ENCODE measurements around the gene MUSK.

Gene MUSK

DNA sequence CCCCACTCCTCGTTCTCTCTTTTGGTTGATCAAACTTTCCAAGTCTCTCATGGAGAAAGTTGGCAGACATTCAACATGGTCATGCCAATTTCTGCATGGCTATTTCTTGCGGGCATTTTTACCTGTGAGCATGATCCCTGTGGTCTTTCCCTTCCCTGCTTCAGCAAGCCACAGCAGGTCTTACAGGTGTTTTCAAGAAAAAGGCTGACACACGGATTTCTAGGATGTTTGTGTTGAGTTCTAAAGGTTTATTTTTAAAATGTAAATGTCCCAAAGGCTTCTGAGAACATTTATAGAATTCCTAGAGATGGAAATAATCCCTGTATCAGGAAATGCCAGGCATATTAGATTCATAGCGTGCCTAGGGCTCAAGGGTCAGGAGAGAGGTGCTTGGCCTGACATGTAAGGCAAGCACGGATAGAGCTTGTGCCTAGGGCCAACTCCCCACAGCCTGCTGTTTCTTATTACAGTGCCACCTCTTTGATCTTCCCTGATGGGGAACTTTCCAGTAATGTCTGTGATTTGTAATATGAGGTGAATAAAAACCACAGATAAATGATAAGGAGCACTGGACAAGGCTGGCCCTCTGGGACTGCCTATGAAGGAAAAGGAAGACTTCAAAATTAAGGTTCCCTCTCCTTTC lies 79.8 kb downstream of the MUSK start:
- TF ChIP-seq CTCF (IDR thresholded peaks at IDR 0.05), result no peak
- Histone ChIP-seq H3K4me1 (no peaks in the 10 kb centered on the region), H3K9me3 (ENCODE audit: control insufficient read depth, low read length) (no peaks in the 10 kb centered on the region), H3K36me3 (ENCODE audit: control insufficient read depth, insufficient read depth, low read length) (no peaks in the 10 kb centered on the region), H3K27ac (no peak overlapping the region), H3K79me2 (no peaks in the 10 kb centered on the region), H3K4me3 (ENCODE audit: low read depth, low read length) (no peak overlapping the region), H3K27me3 (ENCODE audit: control insufficient read depth, insufficient read depth, low read length) (no peaks in the 10 kb centered on the region), H2AFZ (no peak overlapping the region), H3K4me2 (ENCODE audit: low read length) (no peak overlapping the region), H3K9ac (no peak overlapping the region)

DNA sequence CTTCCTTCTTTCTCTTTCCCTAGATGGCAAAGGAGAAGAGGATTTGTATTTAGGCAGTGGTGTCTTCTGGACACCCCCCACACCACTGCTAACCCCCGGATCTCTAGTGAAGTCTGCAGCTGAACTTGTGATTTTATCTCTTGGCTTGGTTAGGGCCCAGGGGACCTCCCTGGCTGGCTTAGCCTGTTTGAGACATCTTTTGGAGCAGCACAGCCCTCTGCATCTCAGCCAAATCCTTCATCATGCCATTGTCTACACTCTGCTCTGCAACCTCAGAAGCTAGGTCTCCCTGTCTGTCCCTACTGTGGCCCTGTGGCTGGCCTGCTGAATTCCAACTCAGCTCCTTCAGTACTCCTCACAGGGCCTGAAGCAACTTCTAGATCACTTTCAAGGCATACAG lies 81.7 kb downstream of the MUSK start:
- H3K4me3 ChIP-seq (ENCODE audit: low read depth, low read length), result no peak overlapping the region
- no peak for TF ChIP-seq CTCF (IDR thresholded peaks at IDR 0.05)

DNA sequence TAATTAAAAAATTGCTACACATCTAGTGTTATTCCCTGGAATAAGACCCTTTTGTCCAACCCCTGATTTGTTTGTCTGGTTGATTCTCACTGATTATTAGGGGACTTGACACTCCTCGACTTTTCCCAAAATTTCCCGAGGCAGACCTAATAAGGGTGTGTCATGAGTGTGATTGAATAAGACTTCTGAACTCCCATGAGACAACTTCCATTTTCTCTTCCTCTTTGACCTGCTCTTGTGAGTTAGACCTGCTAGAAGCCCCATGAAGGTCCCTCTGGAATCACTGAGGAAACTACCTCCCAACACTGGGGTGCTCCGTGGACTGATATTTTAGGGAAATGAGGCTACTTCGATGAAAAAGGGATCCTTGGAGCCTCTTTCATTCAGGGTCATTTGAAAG lies 83.4 kb downstream of the MUSK start:
- Histone ChIP-seq H3K4me1 (no peaks in the 10 kb centered on the region), H3K4me2 (ENCODE audit: low read length) (no peak overlapping the region), H2AFZ (no peak overlapping the region), H3K27ac (no peak overlapping the region), H3K36me3 (ENCODE audit: control insufficient read depth, insufficient read depth, low read length) (no peaks in the 10 kb centered on the region), H3K9ac (no peak overlapping the region), H3K9me3 (ENCODE audit: control insufficient read depth, low read length) (no peaks in the 10 kb centered on the region), H3K4me3 (ENCODE audit: low read depth, low read length) (no peak overlapping the region), H3K27me3 (ENCODE audit: control insufficient read depth, insufficient read depth, low read length) (no peaks in the 10 kb centered on the region), H3K79me2 (no peaks in the 10 kb centered on the region)
- no peak for TF ChIP-seq CTCF (IDR thresholded peaks at IDR 0.05)

More for the DNA sequence above, 81.7 kb downstream of the MUSK start:
- Histone ChIP-seq H3K79me2 (no peaks in the 10 kb centered on the region), H3K36me3 (ENCODE audit: control insufficient read depth, insufficient read depth, low read length) (no peaks in the 10 kb centered on the region), H3K27me3 (ENCODE audit: control insufficient read depth, insufficient read depth, low read length) (no peaks in the 10 kb centered on the region), H3K27ac (no peak overlapping the region), H3K4me2 (ENCODE audit: low read length) (no peak overlapping the region), H2AFZ (no peak overlapping the region), H3K9ac (no peak overlapping the region), H3K4me1 (no peaks in the 10 kb centered on the region), H3K9me3 (ENCODE audit: control insufficient read depth, low read length) (no peaks in the 10 kb centered on the region)

- Histone ChIP-seq H3K4me2 (ENCODE audit: low read length) (no peak overlapping the region), H3K9me3 (ENCODE audit: control insufficient read depth, low read length) (no peaks in the 10 kb centered on the region), H3K4me1 (no peaks in the 10 kb centered on the region), H3K79me2 (no peaks in the 10 kb centered on the region), H3K4me3 (ENCODE audit: low read depth, low read length) (no peak overlapping the region), H3K36me3 (ENCODE audit: control insufficient read depth, insufficient read depth, low read length) (no peaks in the 10 kb centered on the region), H3K9ac (no peak overlapping the region), H3K27ac (no peak overlapping the region), H3K27me3 (ENCODE audit: control insufficient read depth, insufficient read depth, low read length) (no peaks in the 10 kb centered on the region), H2AFZ (no peak overlapping the region)
- TF ChIP-seq CTCF (IDR thresholded peaks at IDR 0.05), result no peak
Measured at GRCh38 chr9:110752766-110753165, 84.2 kb downstream of the MUSK start.

DNA sequence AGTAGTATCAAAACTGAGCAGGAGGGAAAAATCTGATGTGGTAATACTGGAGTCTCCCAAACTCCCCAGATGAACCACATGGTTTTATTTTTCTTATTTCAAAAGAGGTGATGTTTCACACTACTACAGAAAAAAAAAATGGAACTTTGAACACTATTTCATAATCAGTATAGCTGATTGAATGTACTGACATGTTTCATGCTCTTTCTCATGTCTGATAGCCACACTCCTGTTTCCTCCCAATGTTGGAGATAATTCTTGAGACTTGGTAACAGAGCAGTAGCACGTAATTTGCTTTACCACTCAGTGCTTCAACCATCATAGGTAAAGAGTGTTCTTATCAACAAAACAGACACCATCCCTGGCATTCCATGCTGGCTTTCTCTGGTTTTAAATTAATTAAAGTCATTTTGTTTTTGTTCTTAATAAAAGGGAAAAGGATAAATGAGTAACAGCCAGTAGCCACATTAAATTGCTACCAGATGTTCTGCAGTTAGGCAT lies 85.2 kb downstream of the MUSK start:
- H3K27me3 ChIP-seq (ENCODE audit: control insufficient read depth, insufficient read depth, low read length), result no peaks in the 10 kb centered on the region
- TF ChIP-seq CTCF (IDR thresholded peaks at IDR 0.05), result no peak
- no peak overlapping the region for H3K4me3 ChIP-seq (ENCODE audit: low read depth, low read length)
- no peaks in the 10 kb centered on the region for H3K36me3 ChIP-seq (ENCODE audit: control insufficient read depth, insufficient read depth, low read length)
- no peak overlapping the region for H3K27ac ChIP-seq
- no peaks in the 10 kb centered on the region for H3K4me1 ChIP-seq
- no peaks in the 10 kb centered on the region for H3K79me2 ChIP-seq
- no peaks in the 10 kb centered on the region for H3K9me3 ChIP-seq (ENCODE audit: control insufficient read depth, low read length)
- no peak overlapping the region for H3K4me2 ChIP-seq (ENCODE audit: low read length)
- no peak overlapping the region for H3K9ac ChIP-seq
- no peak overlapping the region for H2AFZ ChIP-seq

Measured in parathyroid adenoma (tissue), 2 donors.